Activated T-cell treated with anti-CD3 and anti-CD28 coated beads for 48 hours (primary cell): ENCODE measurements around the gene IGF2BP1.
"Not testable (repeated sequence)": the region's sequence is repeated elsewhere in the genome, so short reads cannot be mapped to it uniquely, and the experiment has no call there.

Experiments
- DNase-seq: peaks from one replicate; pipeline ENCODE4 v3.0.0-alpha.2; 2020; ENCODE audit warnings: low read depth

IGF2BP1 gene

DNA sequence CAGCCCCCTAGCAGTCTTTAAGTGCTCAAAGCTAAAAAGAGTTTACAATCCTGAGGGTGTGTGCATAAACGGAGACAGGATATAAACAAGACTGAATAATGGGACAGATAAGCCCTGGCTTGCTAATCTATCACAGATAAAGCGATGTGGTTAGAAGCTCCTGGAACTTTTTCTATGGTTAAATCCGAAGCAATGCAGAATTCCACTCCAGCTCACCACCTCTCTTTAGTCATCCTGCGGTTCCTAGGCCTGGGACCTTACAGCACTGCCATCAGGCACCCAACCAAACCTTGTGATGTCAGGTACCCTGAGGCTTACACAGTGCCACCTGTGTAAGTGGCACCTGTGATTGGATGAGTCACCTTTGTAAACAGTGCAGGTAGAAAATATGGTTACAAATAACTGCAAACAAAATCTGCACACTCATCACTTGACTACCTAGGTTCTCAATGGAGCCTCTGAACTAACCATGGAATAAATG, 103.9 kb downstream of the IGF2BP1 start:
- no peak for DNase-seq

DNA sequence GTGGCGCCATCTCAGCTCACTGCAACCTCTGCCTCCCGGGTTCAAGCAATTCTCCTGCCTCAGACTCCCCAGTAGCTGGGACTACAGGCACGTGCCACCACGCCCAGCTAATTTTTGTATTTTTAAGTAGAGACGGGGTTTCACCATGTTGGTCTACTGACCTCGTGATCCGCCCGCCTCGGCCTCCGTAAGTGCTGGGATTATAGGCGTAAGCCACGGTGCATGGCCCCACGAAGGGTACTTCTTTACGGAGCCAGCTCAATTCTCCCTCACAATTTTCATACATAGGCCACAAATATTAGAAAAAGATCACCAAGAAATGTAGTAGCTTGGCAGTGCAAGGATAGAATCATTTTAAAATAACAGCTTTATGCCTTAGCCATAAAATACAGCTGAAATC, 106.2 kb downstream of the IGF2BP1 start:
- not testable (repeated sequence) for DNase-seq

DNA sequence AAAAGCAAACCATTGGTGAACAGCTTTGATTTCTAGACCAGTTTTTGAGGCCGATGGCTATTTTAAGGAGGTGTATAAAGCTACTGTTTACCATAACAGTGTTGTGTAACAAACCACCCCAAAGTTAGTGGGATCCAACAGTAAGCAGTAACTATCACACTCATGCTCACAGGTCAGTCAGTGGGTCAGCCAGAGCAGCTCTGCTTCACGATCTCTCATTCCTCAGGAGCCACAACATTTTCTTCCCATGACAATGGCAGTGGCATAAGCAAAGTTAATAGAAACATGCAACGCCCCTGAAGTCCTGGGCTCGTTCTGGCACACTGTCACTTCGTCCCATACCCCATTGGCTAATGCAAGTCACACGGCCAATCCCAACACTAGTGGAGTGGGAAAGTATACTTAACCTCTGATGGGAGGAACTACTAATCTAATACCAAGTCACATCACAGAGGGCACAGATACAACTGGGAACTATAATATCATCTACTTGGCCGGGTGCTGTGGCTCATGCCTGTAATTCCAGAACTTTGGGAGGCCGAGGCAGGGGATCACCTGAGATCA, 107.4 kb downstream of the IGF2BP1 start:
- no peak for DNase-seq
